ENCODE data around the gene HOXB13.

Gene HOXB13

DNA sequence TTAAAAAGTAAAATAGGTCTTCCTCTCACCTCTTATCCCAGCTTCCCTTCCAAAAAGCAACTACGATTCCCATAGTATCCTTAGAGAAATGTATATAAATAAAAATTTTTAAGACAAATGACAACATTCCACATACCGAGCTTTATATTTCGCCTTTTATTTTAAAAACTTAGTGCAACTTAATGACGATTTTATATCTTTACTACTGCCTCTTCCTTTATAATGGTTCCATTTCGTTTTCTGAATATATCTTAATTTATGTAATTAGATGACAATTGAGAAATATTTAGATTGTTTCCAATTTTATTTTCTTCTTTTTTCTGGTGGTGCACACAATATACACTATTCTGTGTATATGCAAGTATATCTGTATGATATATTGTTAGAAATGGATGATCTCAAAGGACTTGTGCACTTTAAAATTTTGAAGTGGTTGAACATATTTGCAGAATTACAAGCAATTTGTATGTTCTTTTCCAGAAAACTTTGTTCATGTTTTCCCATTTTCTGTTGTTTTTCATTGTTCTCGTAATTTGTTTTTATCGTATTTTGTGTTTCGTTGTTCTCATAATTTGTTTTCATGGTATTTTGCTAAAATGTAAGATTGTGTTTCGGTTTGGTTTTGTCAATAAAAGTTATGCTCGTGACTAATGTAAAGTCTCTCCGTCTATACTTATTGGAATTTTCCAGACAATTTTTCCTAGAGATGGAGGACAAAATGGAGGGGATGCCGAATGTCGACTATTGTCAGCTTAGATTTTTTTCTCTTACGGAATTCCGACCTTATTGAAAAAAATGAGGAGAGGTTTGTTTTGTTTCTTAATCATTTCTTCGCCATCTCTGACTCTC, 20.4 kb upstream of the HOXB13 start:
- no peak for DNase-seq

DNA sequence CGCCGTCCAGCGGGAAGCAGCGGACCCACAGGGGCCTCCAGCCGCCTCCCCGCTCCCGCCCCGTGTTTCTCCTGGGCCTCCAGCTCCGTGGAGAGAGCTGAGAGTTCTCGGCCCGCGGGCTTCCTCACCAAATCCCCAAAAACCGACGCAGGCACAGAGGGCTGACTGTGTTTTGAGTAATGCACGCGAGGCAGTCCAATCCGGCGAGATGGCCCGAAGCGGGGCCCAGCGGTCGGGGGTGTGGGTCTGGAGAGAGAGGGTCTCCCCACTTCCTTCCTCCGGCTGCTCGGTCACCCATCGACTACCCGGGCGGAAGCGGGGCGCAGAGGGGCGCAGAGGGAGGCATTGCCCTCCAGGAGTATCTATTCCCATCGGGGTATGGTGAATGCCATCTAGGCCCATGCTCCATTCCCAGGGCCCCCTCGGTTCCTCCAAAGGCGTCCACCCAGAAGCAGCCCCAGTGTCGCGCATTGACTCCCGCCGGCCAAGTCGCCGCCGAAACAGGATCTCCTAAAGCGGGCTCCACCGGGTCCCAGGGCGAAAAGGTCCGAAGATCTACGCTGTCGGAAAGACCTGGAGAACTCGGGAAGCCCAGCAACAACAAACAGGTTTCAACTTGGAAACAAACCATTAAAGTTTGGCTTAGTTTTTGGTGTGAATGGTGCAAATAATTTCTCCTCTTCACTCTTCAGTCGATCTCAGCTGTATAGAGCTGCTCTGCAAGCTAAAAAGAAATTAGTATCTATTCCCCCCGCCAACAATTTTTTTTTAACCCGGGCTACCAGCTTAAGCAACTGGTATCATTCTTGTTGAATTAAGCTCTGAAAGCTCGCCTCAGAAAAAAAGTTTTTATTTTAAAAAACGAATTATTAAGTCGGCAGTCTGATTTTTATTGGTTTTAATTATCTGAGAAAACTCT, 19.2 kb upstream of the HOXB13 start:
- DNase-seq = no peak

- no peak for DNase-seq
These were observed 18.4 kb upstream of the HOXB13 start for GRCh38 chr17:48746916-48747444.

GRCh38 chr17:48745381-48746275, 17.1 kb upstream of the HOXB13 start:
- no peak for DNase-seq

DNA sequence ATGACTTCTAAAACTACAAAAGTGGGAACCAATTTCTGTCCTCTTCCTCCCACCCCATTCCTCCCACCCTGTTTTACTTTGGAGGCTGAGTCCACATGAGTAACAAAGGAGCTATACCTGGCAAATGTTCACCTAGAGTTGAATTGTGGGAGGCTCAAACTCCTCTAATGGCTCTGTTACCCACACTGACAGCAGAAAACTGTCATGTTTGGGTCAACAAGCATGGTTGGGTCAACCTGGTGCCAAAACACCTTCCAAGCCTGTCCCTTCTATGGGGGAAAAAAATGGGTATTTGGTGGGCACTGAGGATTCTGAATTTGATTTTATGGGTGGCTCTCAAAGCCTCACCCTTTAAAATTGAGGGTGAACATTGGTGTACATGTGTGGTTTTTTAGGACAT, 12.0 kb upstream of the HOXB13 start:
- no peak for DNase-seq

DNA sequence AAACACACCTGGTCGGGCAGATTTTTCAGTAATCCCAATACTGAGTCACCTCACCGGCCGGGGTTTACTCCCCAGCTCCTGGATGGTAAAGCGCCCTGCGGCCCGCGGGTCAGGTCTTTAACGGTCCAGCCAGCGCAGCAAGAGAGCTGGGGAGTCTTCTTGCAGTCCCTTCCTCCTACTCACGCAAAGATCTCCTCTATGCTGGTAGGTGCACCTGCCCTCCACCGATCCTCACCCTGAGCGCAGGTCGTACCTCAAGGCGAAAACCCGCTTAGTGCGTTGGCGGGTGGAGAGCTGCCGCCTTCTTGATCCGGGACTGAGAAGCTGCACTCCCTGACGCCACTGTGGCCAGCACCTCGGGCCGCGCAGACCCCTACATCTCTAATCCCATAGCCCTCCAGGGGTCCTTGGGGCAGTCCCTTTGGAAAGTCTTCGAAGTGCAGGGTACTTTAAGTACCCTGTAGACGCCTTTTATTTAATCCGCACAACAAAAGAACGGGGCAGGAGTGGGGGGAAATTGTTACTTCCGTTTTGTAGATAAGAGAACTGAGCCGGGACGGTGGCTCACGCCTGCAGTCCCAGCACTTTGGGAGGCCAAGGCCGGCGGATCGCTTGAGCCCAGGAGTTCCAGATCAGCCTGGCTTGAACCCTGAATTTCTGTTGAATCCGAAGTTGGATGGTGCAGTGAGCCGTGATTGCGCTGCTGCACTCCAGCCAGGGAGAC, 10.4 kb upstream of the HOXB13 start:
- DNase-seq = no peak

DNA sequence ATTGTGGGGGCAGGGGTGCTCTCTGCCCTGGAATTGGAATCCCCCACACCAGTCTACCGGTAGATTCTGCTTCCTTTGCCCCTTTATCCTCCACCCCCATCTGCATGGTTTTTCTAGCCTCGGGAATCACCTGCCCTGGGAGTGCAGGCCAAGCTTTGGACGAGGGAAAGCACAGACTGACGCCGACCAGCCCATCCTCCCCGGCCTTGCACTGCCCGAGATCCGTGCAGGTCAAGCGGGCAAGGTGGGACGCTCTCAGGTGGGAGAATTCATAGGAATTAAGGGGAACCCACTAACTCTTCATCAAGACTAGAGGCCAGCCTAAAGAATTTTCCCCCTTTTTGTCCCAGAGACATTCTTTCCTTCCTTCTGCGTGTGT, 9.9 kb upstream of the HOXB13 start:
- DNase-seq = no peak

GRCh38 chr17:48737330-48738043, 8.9 kb upstream of the HOXB13 start:
- DNase-seq = no peak

DNA sequence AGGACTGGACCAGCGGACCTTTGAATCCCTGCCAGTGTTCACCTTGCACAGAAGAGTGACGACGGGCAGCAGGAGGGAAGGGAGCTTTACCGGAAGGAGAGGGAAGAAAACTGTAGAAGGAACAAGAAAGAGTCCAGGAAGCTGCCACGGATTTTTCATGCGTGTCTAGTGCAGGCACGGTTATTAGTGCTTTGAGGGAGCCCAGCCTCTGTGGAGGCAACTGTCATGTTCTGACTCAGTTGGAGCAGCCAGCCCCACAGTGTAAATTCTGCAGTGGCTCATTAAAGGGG, 6.5 kb upstream of the HOXB13 start:
- no peak for DNase-seq

DNA sequence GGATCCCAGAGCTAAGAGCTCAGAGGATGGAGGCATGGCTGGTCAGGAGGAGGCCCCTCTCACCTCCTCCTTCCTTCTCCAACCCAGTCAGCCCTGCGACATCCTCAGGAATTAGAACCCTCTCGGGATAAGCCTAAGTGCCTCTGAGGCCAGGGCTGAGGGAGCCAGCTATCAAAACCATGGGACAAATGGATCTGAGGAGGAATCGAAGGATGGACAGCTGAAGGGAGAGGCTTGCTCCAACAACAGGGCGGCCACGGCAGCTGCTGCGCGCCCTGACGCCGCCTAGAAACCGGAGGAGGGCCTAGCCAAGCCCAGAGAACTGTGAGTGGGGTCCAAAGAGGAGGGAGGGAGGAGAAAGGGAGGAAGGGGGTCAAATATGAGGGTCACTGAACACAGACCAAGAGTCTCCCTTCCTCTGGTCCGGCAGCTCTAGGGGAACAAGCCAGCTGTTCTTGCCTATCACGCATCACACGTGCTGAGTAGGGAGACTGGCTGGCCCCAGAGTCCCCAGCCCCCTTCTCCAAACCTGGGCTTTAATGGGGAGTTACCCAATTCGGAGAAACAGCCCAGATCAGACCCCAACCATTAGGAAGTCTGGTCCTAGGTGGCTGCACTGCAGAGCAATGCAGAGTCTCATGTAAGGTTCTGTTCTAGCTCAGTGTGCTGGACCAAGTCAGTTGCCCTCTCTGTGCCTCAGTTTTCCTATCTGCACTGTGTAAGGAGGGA, 5.9 kb upstream of the HOXB13 start:
- DNase-seq = no peak

DNA sequence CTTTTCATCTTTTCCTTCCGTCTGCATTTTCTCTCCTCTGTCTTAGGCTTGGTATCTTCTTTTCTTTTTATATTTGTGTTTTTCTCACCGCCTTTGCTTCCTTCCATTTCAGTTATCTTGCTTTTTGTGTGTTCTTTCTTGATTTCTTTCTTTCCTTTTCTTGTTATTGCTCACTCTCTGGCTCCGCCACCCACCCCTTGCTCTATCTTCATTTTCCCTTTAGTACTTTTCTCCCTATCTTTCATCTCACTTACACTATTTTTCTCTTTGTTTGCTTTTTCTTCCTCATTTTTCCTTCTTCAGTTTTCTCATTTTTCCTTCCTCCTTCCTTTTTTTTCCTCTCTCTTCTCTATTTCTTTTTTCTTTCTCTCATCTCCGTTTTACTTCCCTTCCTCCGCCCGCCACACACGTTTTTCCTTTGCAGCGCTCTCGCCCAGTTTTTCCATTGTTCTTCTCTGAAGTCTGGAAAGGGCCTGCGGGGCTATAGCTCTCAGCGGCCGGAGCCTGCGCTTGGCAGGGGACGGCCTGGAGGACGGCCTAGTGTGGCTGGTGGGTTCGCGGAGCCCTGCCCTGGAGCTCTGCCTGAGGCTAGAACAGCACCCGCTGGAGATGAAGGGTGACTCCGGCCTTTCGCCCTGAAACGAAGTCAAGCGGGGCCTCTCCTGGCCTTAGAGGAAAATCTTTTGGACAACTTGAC, 5.2 kb upstream of the HOXB13 start:
- DNase-seq = no peak

GRCh38 chr17:48732688-48733629, 4.4 kb upstream of the HOXB13 start:
- DNase-seq = no peak

DNA sequence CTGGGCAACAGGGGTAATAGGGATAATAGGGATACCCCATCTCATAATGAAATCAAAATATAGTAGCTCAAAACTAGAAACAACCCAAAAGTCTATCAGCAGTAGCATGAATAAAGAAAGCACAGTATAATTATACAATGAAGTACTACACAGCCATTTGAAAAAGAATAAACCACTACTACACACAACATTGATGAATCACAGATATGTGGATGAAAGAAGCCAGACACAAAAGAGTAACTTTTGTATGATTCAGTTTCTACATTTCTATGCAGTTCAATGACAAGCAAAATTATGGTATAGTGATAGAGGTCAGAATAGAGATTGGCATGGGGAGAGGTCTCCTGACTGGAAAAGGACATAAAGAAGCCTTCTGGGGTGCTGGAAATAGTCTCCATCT, 2.8 kb upstream of the HOXB13 start:
- no peak for DNase-seq

GRCh38 chr17:48730240-48730550, 1.6 kb upstream of the HOXB13 start:
- DNase-seq = no peak

- no peak for DNase-seq
These were observed 1.0 kb upstream of the HOXB13 start for GRCh38 chr17:48729335-48730239.

DNA sequence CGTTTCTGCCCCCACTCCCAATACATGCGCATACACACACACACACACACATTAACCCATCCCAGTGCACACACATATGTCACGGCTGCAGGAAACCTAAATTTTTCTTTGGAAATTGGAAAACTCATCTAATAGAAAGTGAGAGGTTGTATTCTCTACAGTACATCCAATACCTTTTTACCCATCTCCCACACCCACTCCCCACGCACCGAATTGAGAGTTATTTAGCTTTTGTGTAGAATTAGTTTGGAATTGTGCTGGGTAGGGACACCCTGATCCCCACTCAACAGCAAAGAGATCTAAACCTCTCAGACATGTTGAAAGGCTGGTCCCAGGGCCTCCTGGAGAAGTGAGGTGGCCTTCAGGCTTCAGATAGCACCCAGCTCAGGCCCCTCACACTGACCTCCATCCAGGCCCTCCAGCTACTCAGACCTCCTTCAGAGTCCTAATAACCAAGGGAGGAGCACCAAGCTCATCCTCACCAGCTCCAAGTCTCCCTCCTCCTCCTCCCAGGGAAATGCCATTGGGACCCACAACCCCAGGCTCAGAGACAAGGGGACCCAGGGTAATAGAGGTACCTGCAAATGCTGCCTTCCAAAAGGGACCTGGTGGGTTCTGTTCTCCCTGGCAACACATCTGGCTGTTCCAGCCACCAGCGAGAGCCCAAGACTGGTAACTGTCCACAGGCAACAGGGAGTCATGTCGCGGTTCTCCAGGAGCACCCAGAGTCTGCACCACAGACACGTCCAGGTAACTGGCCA, 955 bp downstream of the HOXB13 start:
- no peak for DNase-seq

Measured in amygdala (tissue), 56 donors.